Measurements from ENCODE around the gene ALG3. TPM values are rescaled to one million over a fixed set of nuclear protein-coding genes. Genes with fewer than 3 reads are reported as not detected.

The ALG3 gene
- total RNA-seq (2021) (57.3 to 60.0 TPM (median 58.7 TPM) in 3 replicates), Bru-seq, nascent RNA (percentile 74 among the genes with signal in this experiment)
- long read RNA-seq, experiment 1, transcript ALG3-205 (9 exons, 1,533 nt) = minor isoform, 7 of 251 reads
- long read RNA-seq, experiment 1, transcript ALG3-201 (9 exons, 1,528 nt) = major isoform, 149 of 251 reads
- long read RNA-seq, experiment 1, partial matches to known transcripts = 7 of 251 reads
- long read RNA-seq, experiment 1, other reads (novel, unspliced or antisense) = 82 of 251 reads
- long read RNA-seq, experiment 2, transcript ALG3-201 (9 exons, 1,528 nt) = major isoform, 40 of 101 reads
- long read RNA-seq, experiment 2, partial matches to known transcripts = 21 of 101 reads
- long read RNA-seq, experiment 2, other reads (novel, unspliced or antisense) = 34 of 101 reads
- long read RNA-seq, experiment 3, transcript ALG3-205 (9 exons, 1,533 nt) = minor isoform, 14 of 293 reads
- long read RNA-seq, experiment 3, transcript ALG3-201 (9 exons, 1,528 nt) = major isoform, 175 of 293 reads
- long read RNA-seq, experiment 3, transcript ALG3-202 (8 exons, 1,452 nt) = minor isoform, 6 of 293 reads
- long read RNA-seq, experiment 3, partial matches to known transcripts = 0 of 293 reads
- long read RNA-seq, experiment 3, other reads (novel, unspliced or antisense) = 94 of 293 reads

GRCh38 chr3:184248454-184249411, at the start of gene ALG3:
TSS of gene ALG3 (minus strand) at chr3:184248962. CDS start at chr3:184248940, 22 bp downstream.
- CTCF ChIA-PET = interaction anchor here (0.6 to 1.4 kb wide), 8 partner anchors 12 to 96 kb away, joined by 3 to 22 read pairs (median 6); partner anchors contain the start of genes ABCF3 and VWA5B2
- H3K4me1 Mint-ChIP-seq = 0 out of 2 replicates have a peak, but pooled peaks cover 5% of the 10 kb centered on the region
- no peaks in the 10 kb centered on the region for H3K27me3 Mint-ChIP-seq (ENCODE audit: low read depth)
- DNase-seq (ENCODE audit: low spot score) (peak; percentile 88), ATAC-seq (peak; percentile 22)
- H3K36me3 Mint-ChIP-seq = peaks cover 12% of the 10 kb centered on the region
- POLR2A ChIA-PET = no interaction called here
- H3K4me3 Mint-ChIP-seq = peak within 1 kb of the TSS; percentile 98
- H3K27ac Mint-ChIP-seq = peak within 1 kb of the TSS; percentile 100
- no peaks in the 10 kb centered on the region for H3K9me3 Mint-ChIP-seq
- TF ChIP-seq ETV6 (CRISPR knock-in tag; IDR thresholded peaks at IDR 0.05) = peak; percentile 61; the same call in 1 of the 2 replicates
- no peak for TF ChIP-seq EMX1 (CRISPR knock-in tag; IDR thresholded peaks at IDR 0.05)
- TF ChIP-seq NR1H2 (CRISPR knock-in tag; IDR thresholded peaks at IDR 0.05) = no peak
- peak; percentile 91 for TF ChIP-seq JUN (CRISPR knock-in tag; IDR thresholded peaks at IDR 0.05)
- 0 out of 2 replicates have a peak, but pooled peaks have one; percentile 0 for TF ChIP-seq USF2 (CRISPR knock-in tag; IDR thresholded peaks at IDR 0.05)
- TF ChIP-seq RELA (CRISPR knock-in tag; IDR thresholded peaks at IDR 0.05; ENCODE audit: borderline replicate concordance) = no peak
- peak; percentile 77 for TF ChIP-seq ARID4B (CRISPR knock-in tag; IDR thresholded peaks at IDR 0.05; ENCODE audit: borderline replicate concordance)
- peak; percentile 79; the same call in 1 of the 2 replicates for TF ChIP-seq TEAD1 (CRISPR knock-in tag; IDR thresholded peaks at IDR 0.05)
- TF ChIP-seq KAT7 (CRISPR knock-in tag; IDR thresholded peaks at IDR 0.05; ENCODE audit: borderline replicate concordance) = 0 out of 2 replicates have a peak, but pooled peaks have one; percentile 31
- TF ChIP-seq NFE2L1 (CRISPR knock-in tag; IDR thresholded peaks at IDR 0.05) = peak; percentile 66; the same call in 1 of the 2 replicates
- TF ChIP-seq FOXP4 (CRISPR knock-in tag; IDR thresholded peaks at IDR 0.05) = peak; percentile 82
- TF ChIP-seq GABPB1 (CRISPR knock-in tag; IDR thresholded peaks at IDR 0.05) = peak; percentile 17; the same call in 1 of the 2 replicates
- TF ChIP-seq IRF2 (CRISPR knock-in tag; IDR thresholded peaks at IDR 0.05; ENCODE audit: borderline replicate concordance, low read depth) = no peak
- peak; percentile 31; the same call in 1 of the 2 replicates for TF ChIP-seq ZBTB43 (CRISPR knock-in tag; IDR thresholded peaks at IDR 0.05)
- peak; percentile 83; the same call in 1 of the 2 replicates for TF ChIP-seq IRF1 (CRISPR knock-in tag; IDR thresholded peaks at IDR 0.05)
- TF ChIP-seq MAX (CRISPR knock-in tag; IDR thresholded peaks at IDR 0.05) = peak; percentile 71
- TF ChIP-seq ZNF232 (CRISPR knock-in tag; IDR thresholded peaks at IDR 0.05) = peak; percentile 90
- peak; percentile 80 for TF ChIP-seq ATF1 (CRISPR knock-in tag; IDR thresholded peaks at IDR 0.05)
- TF ChIP-seq SP1 (CRISPR knock-in tag; conservative IDR thresholded peaks at IDR 0.05) = peak; percentile 65
- no peak for TF ChIP-seq STAT6 (CRISPR knock-in tag; conservative IDR thresholded peaks at IDR 0.05; ENCODE audit: low read depth)
- 0 out of 2 replicates have a peak, but pooled peaks have one; percentile 45 for TF ChIP-seq SMAD4 (CRISPR knock-in tag; IDR thresholded peaks at IDR 0.05)

Measured in WTC11 (cell line).